ENCODE data around the gene KDM2A. TPM values are rescaled to one million over a fixed set of nuclear protein-coding genes. Genes with fewer than 3 reads are reported as not detected.

The KDM2A gene
- total and polyA plus RNA-seq, 4 donors = 30.6 to 102 (median 63.2) TPM

DNA sequence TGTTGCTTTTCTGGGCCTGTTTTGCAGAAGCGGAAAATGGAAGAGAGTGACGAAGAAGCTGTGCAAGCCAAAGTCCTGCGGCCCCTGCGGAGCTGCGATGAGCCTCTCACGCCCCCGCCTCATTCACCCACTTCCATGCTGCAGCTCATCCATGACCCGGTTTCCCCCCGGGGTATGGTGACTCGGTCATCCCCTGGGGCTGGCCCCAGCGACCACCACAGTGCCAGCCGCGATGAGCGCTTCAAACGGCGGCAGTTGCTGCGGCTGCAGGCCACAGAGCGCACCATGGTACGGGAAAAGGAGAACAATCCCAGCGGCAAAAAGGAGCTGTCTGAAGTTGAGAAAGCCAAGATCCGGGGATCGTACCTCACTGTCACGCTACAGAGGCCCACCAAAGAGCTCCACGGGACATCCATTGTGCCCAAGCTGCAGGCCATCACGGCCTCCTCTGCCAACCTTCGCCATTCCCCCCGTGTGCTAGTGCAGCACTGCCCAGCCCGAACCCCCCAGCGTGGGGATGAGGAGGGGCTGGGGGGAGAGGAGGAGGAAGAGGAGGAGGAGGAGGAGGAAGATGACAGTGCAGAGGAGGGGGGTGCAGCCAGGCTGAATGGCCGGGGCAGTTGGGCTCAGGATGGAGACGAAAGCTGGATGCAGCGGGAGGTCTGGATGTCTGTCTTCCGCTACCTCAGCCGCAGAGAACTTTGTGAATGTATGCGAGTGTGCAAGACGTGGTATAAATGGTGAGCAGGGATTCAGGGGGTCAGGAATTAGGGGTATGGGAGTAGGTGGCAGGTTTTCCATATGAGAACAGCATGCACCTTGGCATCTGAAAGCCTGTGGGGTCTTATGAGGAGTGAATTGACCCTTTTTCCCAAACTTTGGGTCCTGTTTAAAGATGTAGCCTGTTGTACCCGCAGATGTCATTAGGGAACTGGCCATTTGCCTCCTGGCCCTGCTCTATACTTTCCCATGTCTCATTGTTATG, 131.3 kb downstream of the KDM2A start:
- H3K27me3 ChIP-seq (ENCODE audit: control insufficient read depth in 3 of 3, insufficient read depth in 3 of 3, low read length in 2 of 3) = no peaks in the 10 kb centered on the region
- TF ChIP-seq CTCF (IDR thresholded peaks at IDR 0.05; ENCODE audit: control extremely low read depth, extremely low read depth) = no peak
- H3K9ac ChIP-seq (ENCODE audit: insufficient read depth in 1 of 2, low read length in 2 of 2) = no peak overlapping the region
- peaks cover 55 to 92% (median 76%) of the 10 kb centered on the region in 4 donors for H3K36me3 ChIP-seq (ENCODE audit: control insufficient read depth in 4 of 4, insufficient read depth in 4 of 4, low read length in 4 of 4)
- H3K27ac ChIP-seq (ENCODE audit: low read depth in 1 of 2, low read length in 1 of 2) = no peak overlapping the region
- no peaks in the 10 kb centered on the region for H3K9me3 ChIP-seq (ENCODE audit: control insufficient read depth in 4 of 4, insufficient read depth in 3 of 4, low read length in 3 of 4)
- DNase-seq (no peak), ATAC-seq (ENCODE audit: insufficient read depth, low FRiP score) (no peak)
- no peak overlapping the region for H3K4me3 ChIP-seq
- H3K4me1 ChIP-seq (ENCODE audit: control insufficient read depth in 5 of 5, insufficient read depth in 5 of 5, low read length in 5 of 5) = peaks cover 0 to 3% (median 0%) of the 10 kb centered on the region in 5 donors
- 94 to 96% methylated on average over 37 of the region's 37 CpGs for WGBS, 2 donors

DNA sequence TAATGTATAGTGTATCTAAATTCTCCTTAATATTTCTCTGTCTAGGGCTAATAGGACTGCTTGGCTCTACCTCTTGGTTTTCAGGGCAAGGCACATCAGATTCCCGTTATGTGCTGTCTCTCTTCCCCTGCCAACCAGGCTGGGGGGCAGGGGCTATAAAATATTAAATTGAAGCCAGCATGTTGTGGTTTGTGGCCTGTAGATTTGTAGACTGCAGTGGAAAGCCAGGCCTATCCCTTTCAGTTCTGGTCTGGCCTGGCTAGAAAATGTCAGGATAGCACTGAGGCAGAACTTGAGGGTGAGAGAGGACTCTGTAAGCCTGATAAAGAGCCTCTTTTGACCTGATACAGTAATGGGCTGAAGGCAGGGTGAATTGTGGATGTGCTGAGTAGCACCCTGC, 132.8 kb downstream of the KDM2A start:
- H3K27me3 ChIP-seq (ENCODE audit: control insufficient read depth in 3 of 3, insufficient read depth in 3 of 3, low read length in 2 of 3) = no peaks in the 10 kb centered on the region
- H3K27ac ChIP-seq (ENCODE audit: low read depth in 1 of 2, low read length in 1 of 2) = no peak overlapping the region
- no peak for ATAC-seq (ENCODE audit: insufficient read depth, low FRiP score)
- 89 to 91% methylated on average over 1 of the region's 1 CpG for WGBS, 2 donors
- H3K4me3 ChIP-seq = no peak overlapping the region
- no peak overlapping the region for H3K9ac ChIP-seq (ENCODE audit: insufficient read depth in 1 of 2, low read length in 2 of 2)
- DNase-seq = no peak
- H3K36me3 ChIP-seq (ENCODE audit: control insufficient read depth in 4 of 4, insufficient read depth in 4 of 4, low read length in 4 of 4) = peaks cover 45 to 89% (median 79%) of the 10 kb centered on the region in 4 donors
- no peak for TF ChIP-seq CTCF (IDR thresholded peaks at IDR 0.05; ENCODE audit: control extremely low read depth, extremely low read depth)
- H3K9me3 ChIP-seq (ENCODE audit: control insufficient read depth in 4 of 4, insufficient read depth in 3 of 4, low read length in 3 of 4) = no peaks in the 10 kb centered on the region
- H3K4me1 ChIP-seq (ENCODE audit: control insufficient read depth in 5 of 5, insufficient read depth in 5 of 5, low read length in 5 of 5) = peaks cover 0 to 3% (median 0%) of the 10 kb centered on the region in 5 donors

DNA sequence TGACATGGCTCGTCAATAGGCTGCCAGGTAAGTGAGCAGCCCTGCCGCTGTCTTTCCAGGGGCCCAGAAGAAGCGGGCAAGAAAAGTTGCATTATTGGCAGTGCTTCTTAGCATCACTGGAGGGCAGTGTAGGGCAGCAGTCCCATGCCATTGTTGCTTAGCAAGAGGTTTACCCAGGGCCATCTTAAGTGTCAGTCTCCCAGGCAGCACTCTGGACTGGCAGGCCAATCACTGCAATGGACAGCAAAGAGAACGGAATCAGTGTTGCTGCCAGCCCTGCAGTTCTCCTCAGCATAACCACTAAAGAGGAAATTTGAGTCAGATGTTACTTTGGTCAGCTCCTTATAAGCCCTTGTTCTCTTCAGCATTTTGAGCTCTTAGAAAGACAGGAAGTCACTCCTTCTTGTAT, 133.8 kb downstream of the KDM2A start:
- WGBS, 2 donors = 72 to 75% methylated on average over 4 of the region's 4 CpGs
- Histone ChIP-seq H3K27me3 (ENCODE audit: control insufficient read depth in 3 of 3, insufficient read depth in 3 of 3, low read length in 2 of 3) (no peaks in the 10 kb centered on the region), H3K4me1 (ENCODE audit: control insufficient read depth in 5 of 5, insufficient read depth in 5 of 5, low read length in 5 of 5) (peaks cover 0 to 3% (median 0%) of the 10 kb centered on the region in 5 donors), H3K36me3 (ENCODE audit: control insufficient read depth in 4 of 4, insufficient read depth in 4 of 4, low read length in 4 of 4) (peaks cover 40 to 82% (median 75%) of the 10 kb centered on the region in 4 donors), H3K4me3 (no peak overlapping the region), H3K9me3 (ENCODE audit: control insufficient read depth in 4 of 4, insufficient read depth in 3 of 4, low read length in 3 of 4) (no peaks in the 10 kb centered on the region), H3K9ac (ENCODE audit: insufficient read depth in 1 of 2, low read length in 2 of 2) (no peak overlapping the region), H3K27ac (ENCODE audit: low read depth in 1 of 2, low read length in 1 of 2) (peak overlapping the region in 1 of 2 donors; percentile 2)
- ATAC-seq (ENCODE audit: insufficient read depth, low FRiP score) (peak; percentile 76), DNase-seq (peak in 1 of 3 donors; percentile 43)
- no peak for TF ChIP-seq CTCF (IDR thresholded peaks at IDR 0.05; ENCODE audit: control extremely low read depth, extremely low read depth)
